PFSK-1 (cell line): ENCODE data around the gene XRCC3.

Experiments used
- FOXP2 ChIP-seq: optimal IDR thresholded peaks from 2 replicates; pipeline ENCODE3; 2011; ENCODE audit warnings: borderline replicate concordance, control low read depth, inconsistent platforms; ENCODE audit not compliant: insufficient read depth; ENCODE audit errors: extremely low read length, extremely low read depth
- POLR2AphosphoS5 ChIP-seq: IDR thresholded peaks from 2 replicates; pipeline ENCODE4 v1.6.1; 2012; ENCODE audit warnings: low read depth, mild to moderate bottlenecking, control low read depth, low read length, moderate library complexity
- SIN3A ChIP-seq: IDR thresholded peaks from 2 replicates; pipeline ENCODE4 v1.6.1; 2012; ENCODE audit warnings: mild to moderate bottlenecking, low read length, moderate library complexity, borderline replicate concordance; ENCODE audit not compliant: insufficient read depth
- TAF1 ChIP-seq: IDR thresholded peaks from 2 replicates; pipeline ENCODE4 v1.6.1; 2012; ENCODE audit warnings: low read length, control low read depth, borderline replicate concordance; ENCODE audit not compliant: insufficient read depth
- TF ChIP-seq, protein P1 (sequence below), 2 experiments: IDR thresholded peaks; 2 replicates each; pipeline versions ENCODE4 v1.6.1 to v1.8.0; 2011 to 2012; ENCODE audit warnings: low read depth in 2 of 2, low read length in 2 of 2, control low read depth in 1 of 2, inconsistent platforms in 1 of 2, mild to moderate bottlenecking in 1 of 2, moderate library complexity in 1 of 2; ENCODE audit not compliant: insufficient read depth in 1 of 2

DNA sequence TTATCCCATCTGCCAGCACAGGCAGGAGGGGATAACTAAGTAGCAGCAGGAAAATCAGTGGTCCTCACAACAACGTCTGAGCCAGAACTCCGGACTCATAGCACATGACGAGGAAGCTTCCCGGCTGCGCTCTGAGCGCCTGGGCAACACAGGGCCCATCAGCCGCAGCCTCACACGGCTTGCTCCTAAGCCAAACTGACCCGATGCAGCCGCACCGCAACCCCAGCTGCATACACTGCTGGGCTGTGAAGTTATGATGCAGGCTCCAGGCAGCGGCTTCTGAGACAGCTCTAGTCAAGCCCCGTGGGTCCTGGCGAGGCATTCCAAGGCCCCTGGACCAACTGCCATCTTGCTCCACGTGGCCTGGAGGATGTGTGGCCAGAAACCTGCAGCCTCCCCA lies 28.4 kb upstream of the XRCC3 start:
- no peak for TF ChIP-seq TAF1
- TF ChIP-seq SIN3A = no peak
- TF ChIP-seq POLR2AphosphoS5 = no peak
- TF ChIP-seq, protein P1, sequence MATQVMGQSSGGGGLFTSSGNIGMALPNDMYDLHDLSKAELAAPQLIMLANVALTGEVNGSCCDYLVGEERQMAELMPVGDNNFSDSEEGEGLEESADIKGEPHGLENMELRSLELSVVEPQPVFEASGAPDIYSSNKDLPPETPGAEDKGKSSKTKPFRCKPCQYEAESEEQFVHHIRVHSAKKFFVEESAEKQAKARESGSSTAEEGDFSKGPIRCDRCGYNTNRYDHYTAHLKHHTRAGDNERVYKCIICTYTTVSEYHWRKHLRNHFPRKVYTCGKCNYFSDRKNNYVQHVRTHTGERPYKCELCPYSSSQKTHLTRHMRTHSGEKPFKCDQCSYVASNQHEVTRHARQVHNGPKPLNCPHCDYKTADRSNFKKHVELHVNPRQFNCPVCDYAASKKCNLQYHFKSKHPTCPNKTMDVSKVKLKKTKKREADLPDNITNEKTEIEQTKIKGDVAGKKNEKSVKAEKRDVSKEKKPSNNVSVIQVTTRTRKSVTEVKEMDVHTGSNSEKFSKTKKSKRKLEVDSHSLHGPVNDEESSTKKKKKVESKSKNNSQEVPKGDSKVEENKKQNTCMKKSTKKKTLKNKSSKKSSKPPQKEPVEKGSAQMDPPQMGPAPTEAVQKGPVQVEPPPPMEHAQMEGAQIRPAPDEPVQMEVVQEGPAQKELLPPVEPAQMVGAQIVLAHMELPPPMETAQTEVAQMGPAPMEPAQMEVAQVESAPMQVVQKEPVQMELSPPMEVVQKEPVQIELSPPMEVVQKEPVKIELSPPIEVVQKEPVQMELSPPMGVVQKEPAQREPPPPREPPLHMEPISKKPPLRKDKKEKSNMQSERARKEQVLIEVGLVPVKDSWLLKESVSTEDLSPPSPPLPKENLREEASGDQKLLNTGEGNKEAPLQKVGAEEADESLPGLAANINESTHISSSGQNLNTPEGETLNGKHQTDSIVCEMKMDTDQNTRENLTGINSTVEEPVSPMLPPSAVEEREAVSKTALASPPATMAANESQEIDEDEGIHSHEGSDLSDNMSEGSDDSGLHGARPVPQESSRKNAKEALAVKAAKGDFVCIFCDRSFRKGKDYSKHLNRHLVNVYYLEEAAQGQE (IDR thresholded peaks at IDR 0.05; ENCODE audit: insufficient read depth in 1 of 2, low read depth in 2 of 2, low read length in 2 of 2) = no peak
- TF ChIP-seq FOXP2 = no peak
